Neutrophil (primary cell): ENCODE measurements around the gene R3HDM2.
A peak's percentile ranks its signal among the peaks of the same experiment; 100 is the strongest.

Experiments
- H3K27ac ChIP-seq: fragments of 200-600 bp; sonication (generic); 2 replicates; pipeline ENCODE4 v1.5.1; 2016; ENCODE audit warnings: mild to moderate bottlenecking, moderate library complexity
- H3K27me3 ChIP-seq: fragments of 200-600 bp; sonication (generic); 2 replicates; pipeline ENCODE4 v1.6.0; 2016; ENCODE audit warnings: mild to moderate bottlenecking
- H3K36me3 ChIP-seq: fragments of 200-600 bp; sonication (generic); 2 replicates; pipeline ENCODE4 v1.5.1; 2017
- H3K4me1 ChIP-seq, 2 experiments: fragments of 200-600 bp in 1 of 2; sonication (generic) in 1 of 2; 1 replicate in 1 of 2; 2 replicates in 1 of 2; pipeline versions ENCODE4 v1.5.1 to v1.6.1; 2013 to 2016; ENCODE audit warnings: low read depth in 1 of 2, low read length in 1 of 2, mild to moderate bottlenecking in 1 of 2, moderate library complexity in 1 of 2; ENCODE audit not compliant: control insufficient read depth in 1 of 2, insufficient read depth in 1 of 2
- H3K4me3 ChIP-seq, 2 experiments: fragments of 200-600 bp in 1 of 2; sonication (generic) in 1 of 2; 1 replicate in 1 of 2; 2 replicates in 1 of 2; pipeline ENCODE4 v1.5.1; 2013 to 2016; ENCODE audit warnings: low read depth in 1 of 2, low read length in 1 of 2, mild to moderate bottlenecking in 1 of 2, moderate library complexity in 1 of 2
- H3K9me3 ChIP-seq: fragments of 200-600 bp; sonication (generic); 2 replicates; pipeline ENCODE4 v1.5.1; 2016
- CTCF ChIP-seq: fragments of 200-600 bp; sonication (generic); IDR thresholded peaks from 2 replicates; pipeline ENCODE4 v1.5.1; 2016; ENCODE audit warnings: antibody characterized with exemption

R3HDM2 gene

GRCh38 chr12:57430931-57431566 is at the start of gene R3HDM2:
Gene R3HDM2 (minus strand): TSS chr12:57431043. CDS start chr12:57310428, 120,615 bp downstream.
- Histone ChIP-seq H3K27ac (peak within 1 kb of the TSS; percentile 97), H3K4me1 (peaks cover 30% of the 10 kb centered on the region in 2 experiments), H3K9me3 (no peaks in the 10 kb centered on the region), H3K4me3 (peak within 1 kb of the TSS; percentile 66 to 85), H3K36me3 (no peaks in the 10 kb centered on the region), H3K27me3 (no peaks in the 10 kb centered on the region)
- peak; percentile 45 for TF ChIP-seq CTCF

GRCh38 chr12:57479376-57480115 is 48.7 kb upstream of the R3HDM2 start, which contains the start of gene ARHGAP9:
Gene ARHGAP9 (minus strand): TSS chr12:57479866. CDS start chr12:57479406, 460 bp downstream.
- no peaks in the 10 kb centered on the region for H3K27me3 ChIP-seq
- no peak for TF ChIP-seq CTCF
- peak within 1 kb of the TSS; percentile 97 to 100 for H3K4me3 ChIP-seq
- peaks cover 54 to 65% of the 10 kb centered on the region in 2 experiments for H3K4me1 ChIP-seq
- H3K9me3 ChIP-seq, result no peaks in the 10 kb centered on the region
- peaks cover 22% of the 10 kb centered on the region for H3K36me3 ChIP-seq
- H3K27ac ChIP-seq, result peak within 1 kb of the TSS; percentile 99

- Histone ChIP-seq H3K36me3 (peaks cover 28% of the 10 kb centered on the region), H3K9me3 (no peaks in the 10 kb centered on the region), H3K27me3 (no peaks in the 10 kb centered on the region), H3K27ac (peak overlapping the region; percentile 99), H3K4me1 (peaks cover 59 to 71% of the 10 kb centered on the region in 2 experiments), H3K4me3 (peak overlapping the region; percentile 97 to 100)
- no peak for TF ChIP-seq CTCF
Measured at GRCh38 chr12:57479043-57479375, 48.2 kb upstream of the R3HDM2 start.

- peak; percentile 26 for TF ChIP-seq CTCF
- peak overlapping the region; percentile 99 for H3K27ac ChIP-seq
- peak overlapping the region; percentile 97 to 100 for H3K4me3 ChIP-seq
- H3K36me3 ChIP-seq, result peaks cover 38% of the 10 kb centered on the region
- H3K4me1 ChIP-seq, result peaks cover 69 to 81% of the 10 kb centered on the region in 2 experiments
- no peaks in the 10 kb centered on the region for H3K27me3 ChIP-seq
- H3K9me3 ChIP-seq, result no peaks in the 10 kb centered on the region
Measured at GRCh38 chr12:57477710-57478681, 47.2 kb upstream of the R3HDM2 start.

- H3K9me3 ChIP-seq, result no peaks in the 10 kb centered on the region
- H3K27me3 ChIP-seq, result no peaks in the 10 kb centered on the region
- peaks cover 46% of the 10 kb centered on the region for H3K36me3 ChIP-seq
- peaks cover 78 to 89% of the 10 kb centered on the region in 2 experiments for H3K4me1 ChIP-seq
- H3K27ac ChIP-seq, result peak overlapping the region; percentile 99
- peak overlapping the region; percentile 97 to 100 for H3K4me3 ChIP-seq
- no peak for TF ChIP-seq CTCF
Measured at GRCh38 chr12:57476993-57477709, 46.3 kb upstream of the R3HDM2 start.
